NCI-H345 (cell line): ENCODE results near the gene DHX15.

ENCODE experiments used
- DNase-seq: peaks from one replicate; lab custom pipeline; 2025; lab: John Stamatoyannopoulos, UW

Gene DHX15

DNA sequence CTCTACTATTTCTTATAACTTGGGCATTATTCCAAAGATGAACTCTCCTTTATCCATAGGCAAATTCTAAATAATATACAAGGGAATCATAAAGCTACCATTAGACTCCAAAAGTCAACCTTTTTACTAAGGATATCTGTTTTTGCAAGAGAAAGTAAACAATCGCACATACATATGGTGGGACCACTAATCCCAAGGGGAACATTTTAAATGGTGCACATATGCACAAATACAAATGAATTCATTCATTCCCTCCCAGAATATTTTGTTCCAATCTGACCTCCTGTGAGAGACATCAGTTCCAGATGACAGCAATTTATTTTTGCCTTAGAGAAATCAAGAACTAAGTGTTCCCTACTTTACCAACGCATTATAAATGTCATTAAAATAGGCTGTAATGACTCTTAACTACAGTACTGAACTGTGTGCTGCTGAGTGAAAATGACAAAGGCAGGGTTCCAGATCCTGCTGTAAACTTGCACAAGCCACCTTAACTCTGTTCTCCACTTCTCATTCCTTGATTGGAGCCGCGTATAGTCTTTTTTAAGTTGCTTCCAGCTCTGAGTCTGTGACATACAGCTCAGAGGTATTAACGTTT lies 2.0 kb downstream of the DHX15 start:
- no peak for DNase-seq

DNA sequence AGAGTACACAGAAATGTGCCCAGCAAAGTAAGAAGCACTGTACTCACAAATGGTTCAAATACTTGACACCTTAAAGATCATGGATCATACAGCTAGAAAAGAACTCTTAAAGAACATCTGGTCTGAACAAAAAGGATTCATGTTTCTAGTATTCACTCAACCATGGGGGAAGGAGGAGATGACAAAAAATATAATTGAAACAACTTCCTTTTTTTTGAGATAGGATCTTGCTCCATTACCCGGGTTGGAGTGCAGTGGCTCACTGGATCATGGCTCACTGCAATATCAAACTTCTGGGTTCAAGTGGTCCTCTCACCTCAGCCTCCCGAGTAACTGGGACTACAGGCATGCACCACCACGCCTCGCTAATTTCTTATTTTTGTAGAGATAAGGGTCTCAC lies 6.0 kb downstream of the DHX15 start:
- DNase-seq, result no peak

DNA sequence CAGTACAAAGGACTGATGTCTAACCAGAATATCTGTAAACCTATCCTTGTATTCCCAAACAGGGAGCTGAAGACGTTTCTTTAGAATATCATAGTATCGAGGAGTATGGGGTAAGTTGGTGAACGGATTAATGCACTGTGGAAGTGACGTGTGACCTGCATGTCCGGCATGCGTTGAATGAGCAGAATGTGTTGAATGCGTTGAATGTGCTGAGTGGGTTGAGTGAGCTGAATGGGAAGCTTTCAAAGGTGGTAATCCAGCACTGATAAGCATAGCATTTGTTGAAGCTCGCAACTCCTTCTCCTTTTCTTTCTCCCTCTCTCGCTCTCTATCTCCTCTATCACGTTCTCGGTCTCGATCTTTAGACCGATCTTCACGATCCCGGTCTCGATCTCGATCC lies 8.1 kb downstream of the DHX15 start:
- no peak for DNase-seq

DNA sequence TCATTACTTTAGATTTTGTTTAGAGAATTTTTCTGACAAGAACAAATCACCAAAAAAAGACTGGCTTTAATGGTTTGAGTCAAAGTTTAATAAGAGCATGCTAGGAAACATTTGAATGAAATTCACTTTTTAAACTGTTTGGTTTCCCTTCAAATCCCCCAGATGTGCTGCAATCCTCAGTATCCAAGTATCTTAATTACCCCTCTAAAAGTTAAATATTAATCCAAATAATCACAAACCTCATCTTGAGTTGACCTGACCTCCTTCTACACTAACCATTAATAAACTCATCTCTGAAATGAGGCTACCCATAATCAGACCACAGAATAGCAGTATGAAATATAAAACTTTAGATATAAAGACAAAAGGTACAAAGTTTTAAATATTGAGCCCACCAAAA lies 10.1 kb downstream of the DHX15 start:
- DNase-seq, result no peak

DNA sequence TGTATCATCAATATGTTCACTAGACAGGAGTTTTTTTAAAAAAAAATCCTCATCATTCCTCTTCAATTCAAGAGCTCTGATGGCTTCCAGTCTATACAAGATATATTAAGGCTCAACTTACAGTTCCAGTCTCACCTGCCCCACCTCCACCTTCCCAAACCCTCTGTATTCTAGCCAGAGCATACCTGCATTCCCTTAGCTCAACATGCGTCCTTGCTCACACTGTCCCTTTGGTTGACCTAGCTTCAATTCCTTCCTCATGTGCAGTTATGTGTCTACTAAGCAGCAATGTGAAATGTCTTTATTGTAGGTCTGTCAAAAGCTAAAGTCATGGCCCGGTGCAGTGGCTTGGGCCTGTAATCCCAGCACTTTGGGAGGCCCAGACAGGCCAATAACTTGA lies 10.8 kb downstream of the DHX15 start:
- no peak for DNase-seq

DNA sequence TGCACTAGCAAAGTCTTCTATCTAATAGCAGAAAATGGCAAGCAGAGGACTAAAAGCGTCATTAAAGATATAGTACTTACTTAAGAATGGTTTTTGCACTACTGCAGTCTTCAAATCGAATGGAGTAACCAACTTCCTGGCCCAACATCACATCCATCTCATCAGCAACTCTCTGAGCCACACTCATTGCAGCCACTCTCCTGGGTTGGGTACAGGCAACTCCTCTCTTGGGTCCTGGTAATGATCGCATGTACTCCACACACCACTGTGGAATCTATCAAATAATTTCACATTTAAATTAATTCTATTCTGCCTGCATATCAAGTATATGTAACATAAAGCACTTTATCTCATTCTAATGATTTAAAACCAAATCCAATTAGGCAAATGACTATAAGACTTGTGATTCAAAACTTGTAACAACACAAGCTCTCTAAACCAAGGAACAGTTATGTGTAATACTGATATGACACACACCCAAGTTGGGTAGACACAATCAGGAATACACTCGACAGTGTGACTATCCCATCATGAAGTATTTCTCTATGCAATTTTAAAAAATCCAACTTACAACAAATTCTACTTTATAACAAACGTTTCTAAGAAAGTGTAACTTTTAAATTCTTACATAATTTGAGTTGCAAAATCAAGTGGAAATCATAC lies 13.6 kb downstream of the DHX15 start:
- no peak for DNase-seq

DNA sequence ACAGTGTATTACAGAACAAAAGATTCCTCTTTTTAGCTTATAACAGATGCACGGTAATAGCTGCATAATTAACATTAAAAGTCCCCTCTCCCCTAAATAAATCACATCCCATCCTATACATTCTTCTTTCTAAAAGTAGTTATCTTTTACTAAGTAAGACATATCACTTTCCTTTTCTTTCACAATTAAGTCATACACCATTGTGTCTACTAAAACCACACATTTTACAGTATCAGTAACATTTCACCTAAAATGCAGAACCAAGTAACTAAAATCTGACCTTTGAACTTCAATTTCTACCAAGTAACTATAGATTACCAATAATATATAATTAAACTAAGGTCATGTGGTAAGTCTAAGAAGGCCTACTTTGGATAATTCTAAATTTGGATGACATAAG lies 14.2 kb downstream of the DHX15 start:
- DNase-seq, result no peak

DNA sequence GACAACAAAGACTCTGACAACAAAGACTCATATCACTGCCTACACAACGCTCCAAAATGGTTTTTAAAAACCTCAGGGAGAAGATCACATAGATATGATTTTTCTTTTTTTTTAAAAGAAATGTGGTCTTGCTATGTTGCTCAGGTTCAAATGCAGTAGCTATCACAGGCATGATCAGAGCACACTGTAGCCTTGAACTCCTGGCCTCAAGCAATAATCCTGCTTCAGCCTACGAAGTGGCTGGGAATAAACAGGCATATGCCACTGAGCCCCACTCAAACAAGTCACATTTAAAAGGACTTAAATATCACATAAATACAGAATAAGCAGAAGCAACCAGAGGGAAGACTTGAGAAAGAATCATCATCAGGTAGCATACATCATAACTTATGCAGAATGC lies 14.7 kb downstream of the DHX15 start:
- DNase-seq, result no peak

DNA sequence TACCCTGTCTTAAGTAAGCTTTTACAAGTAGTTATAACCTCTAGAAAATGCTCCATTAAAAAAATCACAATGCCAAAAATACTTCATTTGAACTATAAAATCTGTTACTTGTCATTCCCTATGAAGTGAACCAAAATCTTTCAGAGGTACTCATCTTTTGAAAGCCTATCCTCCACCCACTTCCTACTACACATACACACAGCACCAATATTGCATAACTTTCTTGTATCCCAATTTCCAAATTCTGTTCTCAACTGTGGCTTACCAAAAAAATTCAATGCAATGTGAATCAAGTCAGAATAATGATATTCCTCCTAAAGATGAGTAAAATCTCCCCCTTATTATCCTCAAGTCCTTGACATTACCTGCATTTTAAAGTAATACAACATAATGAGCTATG lies 15.9 kb downstream of the DHX15 start:
- DNase-seq, result no peak

DNA sequence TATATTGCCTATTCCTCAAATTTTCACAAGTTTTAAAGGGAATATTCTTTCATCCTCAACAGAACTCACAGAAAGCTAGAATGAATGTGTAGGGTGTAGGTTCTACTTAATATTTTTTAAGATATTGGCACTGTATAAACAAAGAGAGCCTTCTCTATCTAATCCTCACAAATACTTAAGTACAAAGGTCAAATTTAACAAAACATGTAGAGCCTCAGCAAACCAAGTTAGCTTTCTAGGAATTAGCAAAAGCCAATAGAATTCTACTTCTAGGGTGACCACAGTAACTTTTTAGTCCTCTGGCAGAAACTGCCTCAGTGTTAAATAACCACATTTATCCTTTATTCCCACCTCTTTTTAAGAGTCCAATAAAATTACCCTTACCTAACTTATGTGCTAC lies 19.3 kb downstream of the DHX15 start:
- DNase-seq, result no peak

DNA sequence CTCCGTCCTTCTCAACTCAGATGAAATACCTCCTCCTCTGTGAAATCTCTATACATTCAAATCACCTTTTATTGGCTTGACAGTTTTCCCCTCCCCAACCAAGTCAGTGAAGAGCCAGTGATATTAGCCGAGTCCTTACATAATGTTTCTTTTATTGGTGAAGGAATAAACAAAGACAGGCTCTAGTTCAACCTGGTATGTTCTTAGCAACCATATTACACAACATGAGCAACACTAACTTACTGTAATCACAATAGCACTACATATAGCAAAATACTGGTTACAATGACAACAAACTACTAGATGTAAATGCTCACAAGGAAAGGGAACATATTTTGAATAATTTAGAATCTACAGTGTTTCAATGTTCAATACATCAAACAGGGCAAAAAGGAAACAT lies 19.9 kb downstream of the DHX15 start:
- no peak for DNase-seq

DNA sequence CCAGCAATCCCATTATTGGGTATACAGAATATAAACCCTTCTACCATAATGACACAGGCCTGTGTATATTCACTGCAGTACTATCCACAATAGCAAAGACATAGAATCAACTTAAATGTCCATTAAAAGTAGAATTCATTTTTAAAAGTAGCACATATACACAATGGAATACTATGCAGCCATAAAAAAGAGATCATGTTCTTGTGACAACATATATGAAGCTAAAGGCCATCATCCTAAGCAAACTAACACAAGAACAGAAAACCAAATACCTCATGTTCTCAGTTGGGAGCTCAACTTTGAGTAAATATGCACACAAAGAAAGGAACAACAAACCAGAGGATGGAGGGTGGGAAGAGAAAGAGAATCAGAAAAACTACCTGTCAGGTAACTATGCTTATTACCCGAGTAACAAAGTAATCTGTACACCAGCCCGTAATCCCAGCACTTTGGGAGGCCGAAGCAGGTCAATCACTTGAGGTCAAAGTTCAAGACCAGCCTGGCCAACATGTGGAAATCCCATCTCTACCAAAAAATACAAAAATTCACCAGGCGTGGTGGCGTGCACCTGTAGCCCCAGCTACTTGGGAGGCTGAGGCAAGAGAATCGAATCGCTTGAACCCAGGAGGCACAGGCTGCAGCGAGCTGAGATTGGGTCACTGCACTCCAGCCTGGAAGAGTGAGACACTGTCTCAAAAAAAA lies 22.8 kb downstream of the DHX15 start:
- no peak for DNase-seq

DNA sequence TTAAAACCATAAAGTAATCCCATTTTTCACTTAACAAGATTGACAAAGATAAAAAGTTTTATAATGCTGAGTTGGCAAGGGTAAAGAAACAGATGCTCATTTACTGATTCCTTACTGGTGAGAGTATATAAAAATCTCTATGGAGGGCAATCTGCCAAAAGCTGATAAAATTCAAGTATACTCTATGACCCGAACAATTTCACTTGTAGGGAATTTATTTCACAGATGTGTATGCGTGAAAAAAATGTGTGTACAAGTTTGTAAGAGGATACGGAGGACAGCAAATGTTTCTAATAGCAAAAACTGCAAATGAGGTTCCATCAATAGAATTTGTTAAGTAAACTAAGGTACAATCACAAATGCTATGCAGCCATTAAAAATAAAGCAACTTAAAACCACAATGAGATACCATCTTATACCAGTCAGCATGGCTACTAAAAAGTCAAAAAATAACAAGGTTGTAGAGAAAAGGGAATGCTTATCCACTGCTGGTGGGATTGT lies 23.4 kb downstream of the DHX15 start:
- no peak for DNase-seq

DNA sequence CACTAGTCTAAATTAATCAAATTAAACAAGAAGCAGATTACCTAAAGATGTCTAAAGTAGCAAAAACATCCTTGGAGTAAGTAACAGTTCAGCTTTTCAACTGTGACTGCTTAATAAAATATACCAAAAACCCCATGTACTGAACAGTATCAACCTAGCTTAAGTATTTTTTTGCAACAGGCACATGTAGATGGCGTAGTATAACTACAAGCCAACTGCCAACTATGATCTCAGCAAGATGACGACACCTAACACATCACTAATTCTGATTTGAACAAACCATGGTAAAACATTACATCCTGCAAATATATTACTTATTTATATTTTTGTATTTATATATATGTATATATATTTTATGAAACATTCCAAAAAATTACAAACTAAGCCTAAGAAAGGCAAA lies 24.5 kb downstream of the DHX15 start:
- no peak for DNase-seq

DNA sequence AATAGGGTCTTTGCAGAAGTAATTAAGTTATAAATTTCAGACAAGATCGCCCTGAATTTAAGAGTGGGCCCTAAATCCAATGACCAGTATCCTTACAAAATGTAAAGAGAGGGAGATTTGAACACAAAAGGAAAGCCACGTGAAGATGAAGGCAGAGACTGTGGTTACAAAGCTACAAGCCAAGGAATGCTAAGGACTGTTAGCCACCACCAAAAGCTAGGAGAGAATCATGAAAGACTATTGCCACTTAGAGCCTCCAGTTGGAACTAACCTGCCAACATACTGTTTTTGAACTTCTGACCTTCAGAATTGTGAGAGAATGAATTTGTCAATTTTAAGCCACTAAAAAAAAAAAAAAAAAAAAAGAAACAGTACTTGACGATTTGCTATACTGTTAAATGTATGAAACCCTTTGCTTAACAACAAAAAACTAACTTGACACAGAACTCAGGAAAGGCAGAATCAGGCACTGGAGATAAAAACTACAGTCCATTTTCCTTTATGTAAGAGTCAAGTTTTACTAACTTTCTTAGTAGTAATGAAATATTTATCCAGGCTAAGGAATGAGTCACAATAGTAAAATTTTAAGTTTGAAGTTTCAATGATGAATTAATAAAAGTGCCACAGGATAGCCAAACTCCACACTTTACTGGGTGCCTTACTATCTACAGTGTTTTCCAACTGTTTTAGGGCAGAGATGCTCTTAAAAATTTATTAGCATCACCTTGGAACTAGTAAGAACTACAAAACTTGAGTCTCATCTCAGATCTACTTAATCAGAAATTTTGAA lies 25.1 kb downstream of the DHX15 start:
- no peak for DNase-seq

DNA sequence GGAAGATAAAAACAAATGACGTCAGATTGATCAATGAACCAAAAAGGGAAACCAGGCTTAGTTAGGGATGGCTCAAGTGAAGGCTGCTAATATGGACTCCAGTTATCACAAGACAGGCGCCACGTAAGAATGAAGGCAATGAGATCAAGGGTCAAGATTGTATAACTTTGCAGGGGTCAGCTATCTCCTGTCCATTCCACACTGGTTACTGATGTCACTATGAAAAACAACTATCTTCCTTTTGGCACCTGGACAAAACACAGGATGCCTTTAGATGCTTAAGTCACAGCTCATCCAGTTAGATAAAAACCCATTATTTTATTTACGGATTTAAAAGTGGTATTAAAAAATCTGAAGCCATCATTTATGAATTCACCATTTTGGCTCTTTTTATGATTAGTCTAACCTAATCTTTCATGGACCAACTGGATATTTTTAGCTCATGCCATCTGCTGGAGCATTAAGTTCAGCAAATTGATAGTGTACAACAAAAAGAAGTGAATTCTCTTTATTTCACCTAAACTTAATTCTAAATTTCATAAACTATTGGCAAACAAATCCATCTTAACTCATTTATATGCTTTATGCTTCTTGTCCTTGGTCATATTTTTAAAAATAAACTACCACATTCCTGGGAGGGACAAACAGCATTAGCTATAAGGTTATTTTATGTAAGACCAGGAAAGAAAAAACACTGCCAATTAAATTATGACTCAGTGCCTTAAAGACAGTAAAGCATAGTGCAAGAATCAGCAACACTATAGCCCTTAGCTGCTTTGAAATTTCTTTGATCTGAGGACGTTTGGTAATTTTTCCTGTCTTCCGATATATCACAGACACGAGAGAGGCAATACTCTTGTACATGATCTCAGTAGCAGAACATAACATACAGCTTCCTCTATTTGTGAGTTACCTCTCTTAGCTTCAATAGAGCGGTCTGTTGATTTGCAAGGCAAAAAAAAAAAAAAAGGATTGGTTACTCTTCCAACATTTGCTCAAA lies 27.0 kb downstream of the DHX15 start:
- no peak for DNase-seq

DNA sequence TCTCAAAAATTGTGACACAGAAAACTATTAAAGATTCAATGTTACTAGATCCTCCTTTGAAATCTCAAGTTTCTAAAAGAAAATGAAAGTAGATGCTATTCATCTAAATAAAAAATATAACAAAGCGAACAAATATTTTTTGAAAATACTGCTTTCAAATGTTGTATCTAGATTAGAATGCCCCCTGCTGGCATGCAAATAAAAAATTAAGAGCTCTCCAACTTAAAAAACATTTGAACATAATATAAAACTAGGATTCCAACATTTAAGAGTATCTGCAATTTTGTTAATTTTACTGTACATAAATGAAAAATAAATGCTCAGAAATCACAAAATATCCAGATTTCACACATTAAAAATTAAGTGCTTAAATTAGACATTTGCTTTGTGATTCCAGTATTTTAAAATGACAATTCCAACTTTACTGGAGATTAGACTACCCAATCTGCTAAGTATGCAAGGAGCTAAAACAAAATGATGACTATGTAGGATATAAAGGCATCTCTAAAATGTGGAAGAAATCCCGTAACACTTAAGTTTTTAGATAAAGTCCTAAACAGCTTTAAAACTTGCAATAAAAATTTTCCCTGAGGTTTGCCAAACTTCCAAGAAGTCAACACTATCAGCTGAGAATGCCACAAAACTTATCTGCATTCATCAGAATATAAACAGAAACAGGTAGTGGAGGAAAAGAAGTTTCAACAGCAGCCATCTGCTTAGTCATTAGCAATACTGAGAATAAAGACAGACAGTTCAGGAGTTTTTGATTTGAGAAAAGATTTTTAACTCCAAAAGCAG lies 32.7 kb downstream of the DHX15 start:
- no peak for DNase-seq

DNA sequence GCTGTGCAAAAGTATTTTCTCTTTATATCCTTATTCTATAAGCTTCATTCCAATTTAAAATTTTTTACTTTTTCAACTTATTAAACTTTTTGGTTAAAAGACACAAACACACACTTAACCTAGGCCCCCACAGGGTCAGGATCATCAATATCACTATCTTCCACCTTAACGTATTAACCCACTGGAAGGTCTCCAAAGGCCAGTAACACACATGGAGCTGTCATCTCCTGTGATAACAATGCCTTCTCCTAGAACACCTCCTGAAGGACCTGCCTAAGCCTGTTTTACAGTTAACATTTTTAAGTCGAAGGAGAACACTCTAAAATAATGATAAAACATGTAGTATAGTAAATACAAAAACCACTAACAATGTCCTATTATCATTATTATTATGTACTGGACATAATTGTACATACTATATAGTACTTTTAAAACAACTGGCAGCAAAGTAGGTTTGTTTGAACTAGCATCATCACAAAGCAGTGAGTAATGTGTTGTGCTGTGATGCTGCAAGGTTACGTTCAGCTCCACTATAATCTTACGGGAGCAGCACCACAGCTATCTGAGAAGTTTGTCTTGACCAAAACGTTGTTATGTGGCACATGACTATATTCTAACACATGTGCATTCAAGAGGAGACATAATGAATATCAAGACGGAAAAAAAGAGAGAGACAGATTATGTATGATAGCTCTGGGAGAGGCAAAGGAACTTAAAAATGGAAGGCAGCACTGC lies 33.7 kb downstream of the DHX15 start:
- DNase-seq, result no peak

DNA sequence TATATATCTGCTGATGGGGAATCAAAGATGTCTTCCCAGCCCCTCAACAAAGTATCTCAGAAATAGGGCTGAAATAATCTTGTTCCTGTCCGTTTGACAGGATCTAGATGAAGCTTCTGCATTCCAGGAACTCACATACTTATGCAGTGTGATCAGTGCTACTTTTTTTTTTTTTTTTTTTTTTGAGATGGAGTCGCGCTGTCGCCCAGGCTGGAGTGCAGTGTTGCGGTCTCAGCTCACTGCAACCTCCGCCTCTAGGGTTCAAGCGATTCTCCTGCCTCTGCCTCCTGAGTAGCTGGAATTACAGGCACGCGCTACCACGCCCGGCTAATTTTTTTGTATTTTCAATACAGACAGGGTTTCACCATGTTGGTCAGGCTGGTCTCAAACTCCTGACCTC lies 36.4 kb downstream of the DHX15 start:
- DNase-seq, result no peak
